NB4 (cell line): ENCODE data around the gene FOXP3.

Experiments
- MYC ChIP-seq: IDR thresholded peaks from 2 replicates; pipeline ENCODE4 v1.6.1; 2011; ENCODE audit warnings: low read depth, low read length
- POLR2A ChIP-seq: IDR thresholded peaks from 2 replicates; pipeline ENCODE4 v1.6.1; 2011; ENCODE audit warnings: mild to moderate bottlenecking; ENCODE audit not compliant: insufficient read length; ENCODE audit errors: extremely low read depth
- TF ChIP-seq, protein P1 (sequence below): IDR thresholded peaks from one replicate; pipeline ENCODE4 v1.5.1; 2012; ENCODE audit warnings: low read depth, low read length

DNA sequence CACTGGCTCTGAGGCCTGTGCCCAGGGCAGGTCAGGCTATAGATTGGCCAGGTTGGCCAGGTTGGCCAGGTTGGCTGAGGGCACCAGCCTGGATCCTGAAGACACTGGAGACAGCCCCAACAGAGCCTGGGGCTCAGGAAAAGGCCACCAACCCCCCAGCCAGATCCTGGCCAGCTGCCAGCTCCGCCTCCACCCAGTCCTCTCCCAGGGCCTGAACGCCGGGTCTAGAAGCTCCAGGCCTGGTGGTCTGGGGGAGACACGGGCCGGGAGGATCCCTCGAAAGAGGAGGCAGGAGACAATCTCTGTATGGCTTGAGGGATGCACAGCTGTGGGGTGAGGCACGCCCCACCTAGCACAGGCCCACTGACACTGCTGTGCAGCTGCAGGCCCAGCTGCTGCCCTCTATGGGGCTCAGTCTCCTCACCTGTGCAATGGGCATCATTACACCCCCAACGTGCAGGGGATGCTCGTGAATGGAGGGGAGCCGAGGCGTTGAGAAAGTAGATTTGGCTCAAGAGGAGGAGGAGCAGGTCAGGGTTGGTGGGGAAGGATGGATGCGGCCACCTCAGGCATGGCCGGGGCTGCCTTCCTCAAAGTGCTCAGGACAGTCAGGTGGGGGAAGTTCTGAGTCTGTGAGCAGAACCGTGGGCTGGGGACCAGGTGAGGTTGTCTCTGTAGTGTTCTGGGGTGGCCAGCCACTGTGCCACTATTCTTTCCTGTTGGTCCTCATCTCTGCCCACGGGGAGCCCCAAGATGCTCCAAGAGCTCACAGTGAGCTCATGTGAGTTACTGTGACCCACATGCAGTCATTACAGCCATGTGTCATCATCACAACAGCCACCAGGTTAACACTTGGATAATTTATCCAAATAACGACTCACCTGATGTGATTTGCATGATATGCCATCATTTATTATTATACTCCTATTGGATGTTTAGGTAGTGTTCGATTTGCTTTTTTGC lies 28.2 kb upstream of the FOXP3 start:
- TF ChIP-seq, protein P1, sequence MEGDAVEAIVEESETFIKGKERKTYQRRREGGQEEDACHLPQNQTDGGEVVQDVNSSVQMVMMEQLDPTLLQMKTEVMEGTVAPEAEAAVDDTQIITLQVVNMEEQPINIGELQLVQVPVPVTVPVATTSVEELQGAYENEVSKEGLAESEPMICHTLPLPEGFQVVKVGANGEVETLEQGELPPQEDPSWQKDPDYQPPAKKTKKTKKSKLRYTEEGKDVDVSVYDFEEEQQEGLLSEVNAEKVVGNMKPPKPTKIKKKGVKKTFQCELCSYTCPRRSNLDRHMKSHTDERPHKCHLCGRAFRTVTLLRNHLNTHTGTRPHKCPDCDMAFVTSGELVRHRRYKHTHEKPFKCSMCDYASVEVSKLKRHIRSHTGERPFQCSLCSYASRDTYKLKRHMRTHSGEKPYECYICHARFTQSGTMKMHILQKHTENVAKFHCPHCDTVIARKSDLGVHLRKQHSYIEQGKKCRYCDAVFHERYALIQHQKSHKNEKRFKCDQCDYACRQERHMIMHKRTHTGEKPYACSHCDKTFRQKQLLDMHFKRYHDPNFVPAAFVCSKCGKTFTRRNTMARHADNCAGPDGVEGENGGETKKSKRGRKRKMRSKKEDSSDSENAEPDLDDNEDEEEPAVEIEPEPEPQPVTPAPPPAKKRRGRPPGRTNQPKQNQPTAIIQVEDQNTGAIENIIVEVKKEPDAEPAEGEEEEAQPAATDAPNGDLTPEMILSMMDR = no peak
- no peak for TF ChIP-seq POLR2A
- no peak for TF ChIP-seq MYC
